ENCODE data around the gene SLC6A8. TPM values are rescaled to one million over a fixed set of nuclear protein-coding genes. Genes with fewer than 3 reads are reported as not detected.
A peak's percentile ranks its signal among the peaks of the same experiment; 100 is the strongest.

Gene SLC6A8
- total RNA-seq, 1 experiment from 2014 or later = 45.3 TPM

GRCh38 chrX:153643431-153644351 is 44.0 kb upstream of the SLC6A8 start:
- no TSS peak for BruUV-seq (replicated peaks)
- H3K36me3 ChIP-seq (ENCODE audit: low read depth, low read length) = no peaks in the 10 kb centered on the region
- H4K20me1 ChIP-seq (ENCODE audit: low read length) = no peaks in the 10 kb centered on the region
- CTCF ChIA-PET = no interaction called here
- TF ChIP-seq, protein P1, sequence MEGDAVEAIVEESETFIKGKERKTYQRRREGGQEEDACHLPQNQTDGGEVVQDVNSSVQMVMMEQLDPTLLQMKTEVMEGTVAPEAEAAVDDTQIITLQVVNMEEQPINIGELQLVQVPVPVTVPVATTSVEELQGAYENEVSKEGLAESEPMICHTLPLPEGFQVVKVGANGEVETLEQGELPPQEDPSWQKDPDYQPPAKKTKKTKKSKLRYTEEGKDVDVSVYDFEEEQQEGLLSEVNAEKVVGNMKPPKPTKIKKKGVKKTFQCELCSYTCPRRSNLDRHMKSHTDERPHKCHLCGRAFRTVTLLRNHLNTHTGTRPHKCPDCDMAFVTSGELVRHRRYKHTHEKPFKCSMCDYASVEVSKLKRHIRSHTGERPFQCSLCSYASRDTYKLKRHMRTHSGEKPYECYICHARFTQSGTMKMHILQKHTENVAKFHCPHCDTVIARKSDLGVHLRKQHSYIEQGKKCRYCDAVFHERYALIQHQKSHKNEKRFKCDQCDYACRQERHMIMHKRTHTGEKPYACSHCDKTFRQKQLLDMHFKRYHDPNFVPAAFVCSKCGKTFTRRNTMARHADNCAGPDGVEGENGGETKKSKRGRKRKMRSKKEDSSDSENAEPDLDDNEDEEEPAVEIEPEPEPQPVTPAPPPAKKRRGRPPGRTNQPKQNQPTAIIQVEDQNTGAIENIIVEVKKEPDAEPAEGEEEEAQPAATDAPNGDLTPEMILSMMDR (conservative IDR thresholded peaks at IDR 0.05; ENCODE audit: low read depth, low read length) = peak; percentile 31; the same call in 1 of the 2 replicates
- no peak for TF ChIP-seq EZH2 (IDR thresholded peaks at IDR 0.05; ENCODE audit: low read length, unreplicated experiment)
- TF ChIP-seq EZH2phosphoT487 (IDR thresholded peaks at IDR 0.05; ENCODE audit: borderline replicate concordance, low read length) = no peak
- DNase-seq (peak; percentile 19), ATAC-seq (peak; percentile 51)
- no peak overlapping the region for H3K9ac ChIP-seq (ENCODE audit: low read length)
- no peaks in the 10 kb centered on the region for H3K9me3 ChIP-seq (ENCODE audit: low read length)
- POLR2A ChIA-PET (ENCODE audit: unreplicated experiment) = no interaction called here
- no peaks in the 10 kb centered on the region for H3K79me2 ChIP-seq (ENCODE audit: low read length)
- H2AFZ ChIP-seq (ENCODE audit: low read length) = peak overlapping the region; percentile 72
- intact Hi-C loops (cut with micrococcal nuclease) = no loop called here
- no peaks in the 10 kb centered on the region; the same call in 1 of the 2 replicates for H3K4me1 ChIP-seq (ENCODE audit: insufficient read depth, low read length)
- peak overlapping the region; percentile 85 for H3K4me2 ChIP-seq (ENCODE audit: low read length)
- H3K27me3 ChIP-seq (ENCODE audit: low read length) = peaks cover 23% of the 10 kb centered on the region
- peak overlapping the region; percentile 53 for H3K4me3 ChIP-seq (ENCODE audit: low read length)
- no peaks in the 10 kb centered on the region for H3F3A ChIP-seq (ENCODE audit: low read length, unreplicated experiment)
- no peak overlapping the region for H3K27ac ChIP-seq (ENCODE audit: low read length)
- no peaks in the 10 kb centered on the region for H3K9me2 ChIP-seq (replicated peaks; ENCODE audit: low read length)

GRCh38 chrX:153644356-153645125 is 43.2 kb upstream of the SLC6A8 start:
- Histone ChIP-seq H3K27me3 (ENCODE audit: low read length) (peaks cover 23% of the 10 kb centered on the region), H4K20me1 (ENCODE audit: low read length) (no peaks in the 10 kb centered on the region), H3K36me3 (ENCODE audit: low read depth, low read length) (no peaks in the 10 kb centered on the region), H3K9ac (ENCODE audit: low read length) (no peak overlapping the region), H3K27ac (ENCODE audit: low read length) (no peak overlapping the region), H3K9me2 (replicated peaks; ENCODE audit: low read length) (no peaks in the 10 kb centered on the region), H3K4me3 (ENCODE audit: low read length) (no peak overlapping the region), H2AFZ (ENCODE audit: low read length) (no peak overlapping the region), H3K4me1 (ENCODE audit: insufficient read depth, low read length) (no peaks in the 10 kb centered on the region; the same call in 1 of the 2 replicates), H3K4me2 (ENCODE audit: low read length) (no peak overlapping the region), H3F3A (ENCODE audit: low read length, unreplicated experiment) (no peaks in the 10 kb centered on the region), H3K79me2 (ENCODE audit: low read length) (no peaks in the 10 kb centered on the region), H3K9me3 (ENCODE audit: low read length) (no peaks in the 10 kb centered on the region)
- intact Hi-C loops (cut with micrococcal nuclease) = no loop called here
- POLR2A ChIA-PET (ENCODE audit: unreplicated experiment) = no interaction called here
- no TSS peak for BruUV-seq (replicated peaks)
- TF ChIP-seq, protein P1 (conservative IDR thresholded peaks at IDR 0.05; ENCODE audit: low read depth, low read length) = no peak
- no peak for TF ChIP-seq EZH2 (IDR thresholded peaks at IDR 0.05; ENCODE audit: low read length, unreplicated experiment)
- ATAC-seq (peak; percentile 5; the same call in 1 of the 2 replicates), DNase-seq (no peak)
- CTCF ChIA-PET = no interaction called here
